Stimulated activated CD8-positive, alpha-beta memory T cell treated with anti-CD3 and anti-CD28 coated beads, Interleukin-4, amount 100 ng/mL, for 4 hours (primary cell): ENCODE measurements around the gene WWOX.
A peak's percentile ranks its signal among the peaks of the same experiment; 100 is the strongest.

Source experiments
- DNase-seq, 2 donors: peaks; one replicate each; pipeline ENCODE4 v3.0.0-alpha.2; 2020; ENCODE audit warnings: low read depth in 2 of 2, low spot score in 1 of 2

Gene WWOX

DNA sequence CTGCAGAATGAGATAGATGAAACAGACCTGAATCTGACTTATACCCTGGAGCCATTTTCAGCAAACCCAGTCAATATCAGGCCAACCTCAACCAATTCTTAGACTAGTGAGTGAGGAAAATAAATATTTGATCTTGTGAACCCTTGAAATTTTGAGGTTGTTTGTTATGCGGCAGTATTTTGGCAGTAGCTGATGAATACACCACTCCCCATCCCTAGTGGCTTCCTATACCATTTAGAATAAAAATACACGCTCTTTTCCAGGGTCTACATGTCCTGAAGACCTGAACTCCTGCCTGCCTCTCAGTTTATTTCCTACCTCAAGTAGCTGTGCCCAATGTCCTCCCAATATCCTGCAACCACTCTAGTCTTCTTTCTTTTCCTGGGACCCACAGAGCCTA is 647.3 kb downstream of the WWOX start:
- DNase-seq, result no peak

DNA sequence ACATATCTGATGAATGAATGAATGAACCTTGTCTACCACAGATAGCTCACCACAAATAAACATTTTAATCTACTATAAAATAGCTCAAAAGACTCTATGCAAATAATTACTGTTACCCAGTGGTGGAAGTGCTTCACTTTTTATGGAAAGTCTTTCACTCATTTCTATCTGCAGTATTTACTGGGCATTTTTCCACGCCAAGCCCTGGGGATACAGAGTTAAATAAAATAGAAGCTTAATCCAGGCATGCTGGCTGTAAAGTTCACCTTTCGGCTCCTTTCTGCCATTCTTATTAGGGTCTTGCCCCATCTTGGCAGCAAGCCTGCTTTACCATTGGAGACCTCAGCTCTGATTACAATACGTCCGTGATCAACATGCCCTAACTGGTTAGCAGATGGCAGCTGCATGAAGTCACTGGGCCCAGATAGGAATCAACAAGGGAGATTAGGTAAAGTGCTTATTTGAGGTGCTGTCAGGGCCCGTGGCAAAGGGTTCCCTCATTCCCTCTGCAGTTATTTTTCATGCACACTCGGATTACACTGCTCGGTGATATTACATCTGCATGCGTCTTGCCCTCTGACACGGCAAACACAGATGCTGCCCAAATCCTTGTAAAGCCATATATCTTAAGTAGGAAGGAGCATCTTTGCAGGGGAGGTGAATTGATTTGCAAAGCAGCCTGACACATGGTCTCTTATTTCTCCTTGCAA is 648.9 kb downstream of the WWOX start:
- DNase-seq, result no peak

DNA sequence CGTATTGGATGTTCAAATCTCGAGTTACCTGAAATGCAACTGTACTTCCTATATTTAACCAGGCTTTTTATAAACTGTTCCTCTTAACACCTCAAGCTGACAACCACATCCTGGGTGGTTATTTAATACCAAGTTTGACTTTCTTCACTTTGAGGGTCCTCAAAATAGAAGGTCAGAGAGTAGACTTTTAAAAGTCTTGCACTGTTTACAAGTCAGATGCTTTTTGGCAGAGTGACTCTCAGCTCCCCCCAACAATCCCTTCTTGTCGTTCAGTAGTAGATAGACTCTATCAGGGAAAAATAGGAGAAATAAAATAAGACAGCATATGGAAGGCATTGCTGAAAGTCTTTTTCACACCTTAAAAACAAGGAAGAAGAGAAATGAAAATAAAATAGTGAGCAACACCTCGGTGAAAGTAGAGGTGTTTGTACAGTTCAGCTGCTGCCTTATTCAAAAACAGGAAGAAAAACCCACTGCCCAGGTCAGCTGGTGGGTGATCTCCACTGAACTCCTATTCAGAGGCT is 650.4 kb downstream of the WWOX start:
- no peak for DNase-seq

DNA sequence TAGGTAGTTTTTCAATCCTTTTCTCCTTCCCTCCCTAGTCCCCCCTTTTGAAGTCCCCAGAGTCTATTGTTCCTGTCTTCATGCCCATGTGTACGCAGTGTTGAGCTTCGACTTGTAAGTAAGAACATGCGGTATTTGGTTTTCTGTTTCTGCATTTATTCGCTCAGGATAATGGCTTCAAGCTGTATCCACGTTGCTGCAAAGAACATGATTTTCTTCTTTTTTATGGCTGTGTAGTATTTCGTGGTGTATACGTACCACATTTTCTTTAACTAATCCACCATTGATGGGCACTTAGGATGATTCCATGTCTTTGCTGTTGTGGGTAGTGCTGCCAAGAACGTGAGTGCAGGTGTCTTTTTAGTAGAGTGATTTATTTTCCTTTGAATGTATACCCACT is 651.2 kb downstream of the WWOX start:
- no peak for DNase-seq

DNA sequence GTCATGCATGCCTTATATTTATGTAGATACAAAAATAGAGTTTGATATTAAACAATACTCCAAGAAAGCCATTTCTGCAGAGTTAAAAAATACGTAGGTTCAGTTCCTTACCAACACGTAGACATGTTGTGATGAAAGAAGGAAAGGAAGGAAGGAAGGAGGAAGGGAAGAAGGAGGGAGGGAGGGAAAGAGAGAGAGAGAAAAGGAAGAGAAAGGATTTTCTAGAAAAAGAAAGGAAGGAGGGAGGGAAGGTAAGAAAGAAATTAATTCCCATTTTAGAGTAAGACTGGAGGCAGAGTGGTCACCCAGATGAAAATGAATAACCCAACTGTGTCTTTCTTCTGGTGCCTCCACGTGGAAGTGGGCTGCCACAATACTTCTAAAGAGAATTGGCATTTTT is 652.1 kb downstream of the WWOX start:
- DNase-seq, result no peak

DNA sequence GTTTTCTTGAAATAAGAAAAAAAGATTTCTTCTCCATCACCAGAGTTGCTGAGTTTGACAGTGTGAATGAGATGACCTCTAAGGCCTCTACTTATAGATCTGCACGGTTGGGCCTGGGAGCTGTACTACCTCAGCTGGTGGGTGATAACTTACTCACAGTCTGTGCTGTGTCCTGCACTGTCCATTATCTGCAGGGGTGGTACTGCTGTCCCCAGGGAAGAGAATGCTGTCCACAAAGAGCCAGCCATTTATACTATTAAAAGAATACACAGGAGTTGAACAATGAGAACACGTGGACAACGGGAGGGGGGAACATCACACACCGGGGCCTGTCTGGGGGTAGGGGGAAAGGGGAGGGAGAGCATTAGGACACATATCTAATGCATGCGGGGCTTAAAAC is 655.3 kb downstream of the WWOX start:
- DNase-seq, result no peak

DNA sequence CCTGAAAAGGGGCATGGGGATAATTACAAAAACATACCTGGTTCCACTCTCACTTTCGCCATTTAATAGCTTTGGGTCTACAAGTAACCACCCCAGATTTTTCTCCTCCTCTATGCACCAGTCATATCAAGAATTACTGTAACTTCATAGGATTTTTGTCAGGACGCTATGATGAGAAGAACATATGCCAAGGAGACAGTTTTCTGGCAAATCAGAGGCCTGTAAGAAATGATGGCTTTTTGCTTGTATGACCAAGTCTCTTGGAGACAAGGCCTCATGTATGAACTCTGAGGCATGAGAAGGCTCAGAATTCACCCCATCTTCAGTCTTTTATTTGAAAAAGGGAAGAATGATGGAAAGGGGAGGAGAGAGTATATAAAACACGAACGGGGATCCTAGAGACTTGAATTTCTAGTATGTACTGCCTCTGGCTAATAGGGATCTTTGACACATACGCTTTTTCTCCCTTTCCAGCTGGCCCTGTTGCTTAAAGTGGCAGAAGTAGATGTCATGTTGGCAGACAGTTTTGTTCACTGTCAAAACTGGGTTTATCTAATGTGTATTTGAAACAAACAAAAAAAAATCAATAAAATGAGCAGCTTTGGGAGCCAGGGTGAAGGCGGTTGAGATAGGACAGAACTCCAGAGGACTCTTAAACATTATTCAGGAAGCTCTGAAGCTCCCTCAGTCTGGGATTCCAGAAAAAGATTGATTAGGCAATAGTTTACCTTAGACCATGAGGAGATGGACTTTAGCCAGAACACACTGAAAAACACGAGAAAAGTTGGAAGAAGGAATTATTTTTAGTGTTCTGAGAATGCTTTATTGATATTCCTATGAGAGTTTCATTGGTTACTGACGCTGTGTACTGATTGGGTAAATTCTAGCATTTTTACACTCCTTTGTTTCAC is 656.6 kb downstream of the WWOX start:
- DNase-seq, result no peak

DNA sequence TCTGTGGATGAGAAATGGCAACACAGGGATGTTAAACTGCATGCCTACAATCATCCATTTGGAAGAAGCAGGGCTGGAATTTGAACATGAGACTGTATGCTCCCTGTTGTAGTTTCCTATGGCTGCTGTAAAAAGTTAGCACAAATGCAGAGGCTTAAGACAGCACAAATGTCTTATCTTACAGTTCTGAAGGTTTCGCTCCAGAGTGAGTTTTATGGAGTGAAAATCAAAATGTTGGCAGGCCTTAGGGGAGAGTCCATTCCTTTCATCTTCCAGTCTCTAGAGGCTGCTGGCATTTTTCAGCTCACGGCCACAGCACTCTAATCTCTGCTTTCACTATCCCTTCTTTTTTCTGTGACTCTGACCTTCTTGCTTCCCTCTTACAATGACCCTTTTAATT is 660.1 kb downstream of the WWOX start:
- no peak for DNase-seq

DNA sequence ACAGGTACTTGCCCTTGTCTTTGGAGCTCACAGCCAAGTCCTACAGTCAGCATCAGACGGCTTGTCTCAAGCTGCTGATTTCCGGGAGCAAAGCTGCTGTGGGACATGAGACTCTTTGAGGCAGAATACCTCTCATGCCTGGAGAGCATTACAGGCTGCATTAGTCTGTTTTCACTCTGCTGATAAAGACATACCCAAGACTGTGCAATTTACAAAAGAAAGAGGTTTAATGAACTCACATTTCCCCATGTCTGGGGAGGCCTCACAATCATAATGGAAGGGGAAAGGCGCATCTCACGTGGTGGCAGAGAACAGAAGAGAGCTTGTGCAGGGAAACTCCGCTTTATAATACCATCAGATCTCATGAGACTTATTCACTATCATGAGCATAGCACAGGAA is 661.2 kb downstream of the WWOX start:
- DNase-seq, result no peak

DNA sequence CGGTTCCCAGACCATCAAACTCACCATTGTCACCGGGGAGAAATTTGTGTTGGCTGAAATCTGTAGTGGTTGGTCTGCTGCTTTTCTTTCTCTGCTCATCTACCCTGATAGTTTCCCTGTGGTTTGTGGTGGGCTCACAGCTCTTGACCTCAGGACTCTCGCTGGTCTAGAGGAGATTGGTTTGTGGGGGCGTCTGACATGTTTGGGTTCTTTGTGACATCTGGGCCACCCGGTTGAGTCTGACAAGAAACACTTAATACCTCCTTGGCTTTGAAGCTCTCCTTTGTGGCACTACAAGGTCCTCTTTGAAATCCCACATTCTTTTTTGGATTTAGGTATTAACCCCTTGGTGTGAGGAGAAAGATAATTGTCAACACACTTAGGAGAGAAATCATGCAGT is 662.0 kb downstream of the WWOX start:
- DNase-seq, result no peak

DNA sequence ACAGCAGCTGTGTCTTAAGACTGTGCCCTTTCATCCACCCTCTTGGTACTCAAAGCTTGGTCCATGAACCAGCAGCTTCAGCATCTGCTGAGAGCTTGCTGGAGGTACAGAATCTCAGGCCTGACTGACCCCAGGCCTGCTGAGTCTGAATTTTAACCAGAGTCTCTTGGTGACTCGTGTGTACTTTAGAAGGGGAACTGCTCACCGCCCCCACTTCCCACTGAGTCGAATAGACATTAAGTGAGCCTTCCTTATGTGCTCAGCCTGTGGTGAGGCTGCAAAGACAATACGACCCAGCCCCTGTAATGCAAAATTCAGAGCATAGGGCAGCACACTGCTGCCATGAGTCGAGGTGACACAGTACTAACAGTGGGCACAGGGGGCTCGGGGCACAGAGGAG is 662.8 kb downstream of the WWOX start:
- no peak for DNase-seq

DNA sequence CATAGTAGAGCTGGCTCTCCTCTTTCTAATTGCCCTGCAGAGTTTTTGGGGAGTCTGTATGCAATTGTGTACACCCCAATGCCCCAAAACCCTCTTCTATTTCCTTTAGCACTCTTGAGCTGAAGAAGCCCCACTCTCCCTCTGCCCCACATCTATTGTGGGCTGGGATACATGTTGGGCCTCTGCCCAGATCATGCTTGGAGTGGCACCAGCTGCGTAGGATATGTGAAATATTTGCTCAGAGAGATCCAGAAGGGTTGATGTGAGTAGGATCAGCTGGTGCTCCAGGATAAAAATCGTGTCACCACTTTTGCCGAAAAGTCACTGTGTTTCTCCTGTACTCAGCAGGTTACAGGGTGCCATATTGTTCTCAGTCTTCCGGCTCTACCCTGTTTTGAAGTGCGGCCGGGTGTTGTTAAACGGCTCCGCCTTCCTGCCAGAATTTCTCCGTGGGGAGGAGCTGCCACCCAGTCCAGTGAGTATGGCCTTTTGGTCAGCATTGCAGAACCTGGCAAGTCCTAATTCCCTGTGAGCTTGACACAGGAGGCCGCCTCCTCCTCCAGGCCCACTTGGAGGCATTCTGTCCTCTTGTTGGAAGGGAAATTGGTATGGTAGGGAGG is 664.5 kb downstream of the WWOX start:
- no peak for DNase-seq

DNA sequence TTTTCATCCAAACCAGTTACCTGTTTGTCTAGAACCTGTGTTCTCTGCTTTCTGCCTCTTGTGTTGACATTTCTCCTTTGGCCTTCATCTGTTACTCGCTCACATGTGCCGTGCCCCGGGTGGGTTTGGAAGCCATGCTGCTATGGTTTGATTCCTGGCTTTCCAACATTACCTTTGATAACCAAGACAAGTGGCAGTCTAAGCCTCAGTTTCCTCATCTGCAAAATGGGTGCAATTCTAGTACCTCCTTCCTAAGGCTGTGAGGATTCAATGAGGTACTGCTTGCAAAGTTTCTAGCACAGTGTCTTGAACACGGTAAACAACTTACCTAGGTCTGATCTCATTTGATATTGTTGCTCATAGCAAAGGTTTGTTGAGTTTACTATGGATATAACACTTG is 665.0 kb downstream of the WWOX start:
- no peak for DNase-seq

DNA sequence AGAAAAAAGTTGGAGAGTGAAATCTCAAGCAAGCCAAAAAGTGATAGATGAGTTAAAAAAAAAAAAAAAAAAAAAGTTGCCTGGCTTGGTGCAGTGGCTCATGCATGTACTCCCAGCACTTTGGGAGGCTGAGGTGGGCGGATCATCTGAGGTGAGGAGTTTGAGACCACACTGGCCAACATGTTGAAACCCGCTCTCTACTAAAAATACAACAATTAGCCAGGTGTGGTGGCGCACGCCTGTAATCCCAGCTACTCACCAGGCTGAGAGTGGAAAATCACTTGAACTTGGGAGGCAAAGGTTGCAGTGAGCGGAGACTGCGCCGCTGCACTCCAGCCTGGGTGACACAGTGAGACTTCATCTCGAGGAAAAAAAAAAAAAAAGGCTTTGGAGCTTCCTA is 668.8 kb downstream of the WWOX start:
- no peak for DNase-seq

DNA sequence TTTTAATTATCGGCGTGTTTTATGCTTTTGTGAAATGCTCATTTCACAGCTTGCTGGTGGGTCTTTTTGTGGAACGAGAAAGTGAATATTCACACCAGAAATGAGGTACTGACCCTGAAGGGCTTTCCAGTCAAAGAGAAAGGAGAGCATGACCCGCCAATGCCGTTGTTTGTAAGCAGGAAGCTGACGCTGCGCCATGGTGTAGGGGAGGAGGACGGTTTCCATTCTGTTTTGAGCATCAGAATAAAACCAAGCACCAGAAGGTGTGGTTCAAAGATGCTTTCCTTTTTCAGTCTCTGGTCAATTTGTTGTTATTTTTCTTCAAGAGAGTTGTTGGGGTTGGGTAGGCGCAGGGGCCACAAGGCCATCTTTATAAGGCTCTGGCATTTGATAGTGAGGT is 669.3 kb downstream of the WWOX start:
- no peak for DNase-seq

DNA sequence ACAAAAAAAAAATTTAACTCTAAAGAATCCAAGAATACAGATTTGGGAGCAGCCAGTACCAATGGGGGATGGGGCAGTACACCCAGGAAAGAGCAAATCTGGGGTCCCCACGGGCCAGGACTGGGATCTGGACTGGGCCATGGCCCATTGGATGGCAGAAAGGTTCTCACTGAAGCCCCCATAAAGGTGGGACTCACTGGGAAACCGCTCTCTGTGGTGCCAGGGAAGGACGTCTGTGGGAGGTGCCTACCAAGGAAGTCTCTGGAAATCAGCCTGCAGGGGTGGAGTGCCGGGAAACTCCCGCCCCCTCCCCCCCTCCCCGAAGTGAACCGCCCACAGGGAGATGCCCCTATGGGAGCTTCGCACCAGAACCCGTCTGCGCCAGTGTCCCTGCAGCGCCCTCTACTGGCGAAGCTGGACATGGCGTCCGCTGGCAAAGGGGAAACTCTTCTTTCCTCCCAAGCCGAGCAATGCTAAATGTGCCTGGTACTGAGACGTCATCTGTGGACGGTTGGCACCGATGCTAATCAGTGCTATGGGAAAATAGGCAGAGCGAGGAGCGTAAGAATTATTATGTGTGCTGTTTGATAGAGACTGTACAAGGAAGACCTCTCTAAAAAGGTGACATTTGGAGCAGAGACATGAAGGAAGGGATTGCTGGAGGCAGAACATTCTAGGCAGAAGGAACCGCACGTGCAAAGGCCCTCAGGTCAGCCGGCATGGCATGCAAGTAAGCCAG is 671.1 kb downstream of the WWOX start:
- peak; percentile 46 to 50 for DNase-seq

DNA sequence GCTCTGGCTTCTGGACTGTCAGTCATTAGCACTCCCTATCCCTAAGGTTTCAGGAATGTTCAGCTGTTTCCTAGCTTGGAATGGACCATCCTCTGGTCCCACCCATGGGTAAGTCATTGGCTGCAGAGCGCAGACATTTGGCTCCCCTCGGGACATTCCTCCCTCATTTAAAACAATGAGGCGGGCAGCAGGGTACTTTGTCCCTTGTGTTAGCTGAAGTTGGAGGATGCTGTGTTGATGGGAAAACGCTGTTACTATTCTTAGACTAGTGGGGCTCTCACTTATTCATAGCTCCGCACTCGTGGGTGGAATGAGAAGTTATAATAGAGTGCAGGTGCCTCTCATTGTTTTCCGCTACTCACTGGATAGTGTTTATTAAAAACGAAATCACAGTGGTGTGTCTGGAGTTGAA is 673.8 kb downstream of the WWOX start:
- DNase-seq, result no peak

DNA sequence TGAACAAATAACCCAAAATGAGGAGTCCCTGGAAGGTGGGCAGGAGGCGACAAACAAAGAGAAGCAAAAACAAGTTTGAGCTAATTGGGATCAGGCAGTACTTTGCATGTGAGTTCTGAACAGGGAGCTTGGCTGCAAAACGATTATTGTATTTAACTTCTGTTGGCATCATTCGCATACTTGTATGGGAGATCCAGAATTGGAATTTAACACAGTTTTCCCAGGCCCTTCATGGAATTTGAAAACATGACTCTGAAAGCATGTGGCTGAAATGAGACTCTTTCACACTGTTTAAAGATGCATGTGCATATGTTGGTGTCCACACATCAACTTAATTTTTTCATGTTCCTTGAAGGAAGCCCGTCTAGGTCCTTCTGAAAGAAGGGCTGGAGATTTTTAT is 674.3 kb downstream of the WWOX start:
- DNase-seq, result no peak

DNA sequence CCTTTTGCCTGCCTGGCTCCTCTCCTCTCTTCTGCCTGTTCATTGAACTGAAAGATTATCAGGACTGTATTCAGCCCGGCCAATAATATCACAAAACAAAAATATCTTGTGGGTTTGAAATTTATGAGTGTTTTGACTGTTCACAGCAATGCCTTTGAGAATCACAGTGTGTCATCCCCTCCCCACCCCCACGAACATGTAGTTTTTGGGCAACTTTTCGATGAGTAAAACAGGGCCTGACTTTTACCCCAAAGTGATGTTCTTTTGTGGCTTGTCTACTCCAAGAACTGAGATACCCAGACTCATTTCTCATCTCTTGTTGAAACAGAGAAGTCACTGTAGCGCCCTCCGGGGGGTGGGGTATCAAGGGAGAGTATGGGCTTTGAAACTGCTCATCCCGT is 675.7 kb downstream of the WWOX start:
- no peak for DNase-seq

DNA sequence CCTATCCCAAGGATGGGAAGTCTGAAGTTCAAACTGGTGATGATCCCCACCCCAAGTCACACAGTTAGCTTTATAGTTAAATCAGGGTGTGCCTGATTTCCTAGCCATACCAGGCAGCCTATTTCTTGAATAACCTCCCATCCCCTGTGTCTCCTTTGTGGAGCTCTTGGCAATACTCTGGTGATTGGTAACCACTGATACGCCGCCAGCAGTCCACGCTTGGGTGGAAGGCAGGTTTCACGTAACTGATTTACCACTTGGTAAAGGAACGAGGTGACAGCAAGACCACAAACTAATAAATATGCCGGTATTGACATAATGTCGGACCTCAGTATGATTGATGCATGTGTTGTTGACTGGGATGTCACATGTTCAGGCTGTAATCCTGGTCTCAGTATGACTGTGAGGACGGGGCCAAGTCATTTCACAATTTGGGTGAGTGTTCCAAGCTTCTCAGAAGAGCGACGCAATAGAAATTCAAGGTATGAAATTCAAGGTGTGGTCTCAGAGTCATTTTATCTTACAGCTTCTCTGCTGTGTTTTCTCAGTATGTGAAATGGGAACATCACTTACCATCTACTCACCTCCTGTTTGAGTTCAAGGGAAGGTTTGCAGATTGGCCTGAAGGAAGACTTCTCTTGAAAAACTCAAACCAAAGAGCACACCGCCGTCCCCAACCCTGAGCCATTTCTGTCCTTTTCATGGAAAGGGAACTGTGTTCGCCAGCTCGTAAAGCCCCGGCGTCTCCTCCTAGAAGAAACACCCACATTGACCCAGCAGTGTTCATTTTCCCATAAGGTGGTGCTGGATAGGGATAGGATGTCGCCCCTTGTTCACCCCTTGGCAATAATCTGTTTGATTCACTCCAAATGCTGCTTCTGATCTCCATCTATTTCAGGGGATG is 678.9 kb downstream of the WWOX start:
- no peak for DNase-seq
